Osteocyte (in vitro differentiated cells): ENCODE data around the gene ASAP2. TPM values are rescaled to one million over a fixed set of nuclear protein-coding genes. Genes with fewer than 3 reads are reported as not detected.

Experiments
- DNase-seq: peaks from one replicate; pipeline ENCODE4 v3.0.0; 2021; ENCODE audit warnings: mixed read lengths; ENCODE audit not compliant: unreplicated experiment; ENCODE audit errors: extremely low spot score
- H3K27ac Mint-ChIP-seq: one replicate; pipeline ENCODE4 v1.8.0; 2021; ENCODE audit warnings: mild to moderate bottlenecking, mixed read lengths; ENCODE audit not compliant: unreplicated experiment
- H3K27me3 Mint-ChIP-seq: one replicate; pipeline ENCODE4 v1.8.0; 2021; ENCODE audit warnings: mixed read lengths; ENCODE audit not compliant: unreplicated experiment
- H3K36me3 Mint-ChIP-seq: one replicate; pipeline ENCODE4 v1.8.0; 2021; ENCODE audit warnings: mixed read lengths; ENCODE audit not compliant: unreplicated experiment
- H3K4me1 Mint-ChIP-seq: one replicate; pipeline ENCODE4 v1.8.0; 2021; ENCODE audit warnings: mixed read lengths; ENCODE audit not compliant: unreplicated experiment
- H3K4me3 Mint-ChIP-seq: one replicate; pipeline ENCODE4 v1.8.0; 2021; ENCODE audit warnings: mild to moderate bottlenecking, moderate library complexity, mixed read lengths; ENCODE audit not compliant: unreplicated experiment
- H3K9me3 Mint-ChIP-seq: one replicate; pipeline ENCODE4 v1.8.0; 2021; ENCODE audit warnings: mixed read lengths; ENCODE audit not compliant: unreplicated experiment
- total RNA-seq: library from RNA; stranded (reverse); gene quantifications from 2 replicates; pipeline ENCODE4 v1.2.1, GENCODE V29; 2021
- TF ChIP-seq, protein P1 (sequence below): fragments of 200-600 bp; sonication (generic); IDR thresholded peaks from 2 replicates; pipeline ENCODE4 v1.5.0; 2021; ENCODE audit warnings: antibody characterized with exemption, mild to moderate bottlenecking, moderate library complexity

ASAP2 gene
- total RNA-seq, 1 donor from 2014 or later: 91.0 TPM

DNA sequence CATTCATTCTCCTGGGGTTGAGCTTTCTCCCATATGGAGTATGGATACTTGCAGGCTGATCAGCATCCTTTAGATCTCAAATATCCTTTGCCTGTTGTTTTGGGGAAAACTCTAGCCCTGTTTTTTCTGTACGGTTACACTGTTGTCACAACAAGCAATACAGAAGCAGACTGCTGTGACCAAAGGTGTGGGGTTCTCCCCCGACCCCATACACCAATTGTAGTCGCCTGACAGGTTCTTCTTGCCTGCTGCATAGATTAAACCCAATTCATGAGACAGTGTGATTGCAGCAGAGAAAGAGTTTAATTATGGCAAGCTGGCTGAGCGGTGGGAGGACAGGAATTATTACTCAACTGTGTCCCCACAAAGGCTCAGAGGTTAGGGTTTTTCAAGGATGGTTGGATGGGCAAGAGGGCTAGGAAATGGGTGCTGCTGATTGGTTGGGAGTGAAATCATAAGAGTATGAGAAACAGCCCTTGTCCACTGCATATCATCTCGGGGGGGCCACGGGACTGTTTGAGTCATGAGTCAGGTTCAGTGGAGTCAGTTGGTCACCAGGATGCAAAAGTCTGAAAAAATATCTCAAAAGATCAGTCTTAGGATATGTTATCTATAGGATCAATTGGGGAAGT, 176.1 kb downstream of the ASAP2 start:
- Mint-ChIP-seq H3K9me3 (no peaks in the 10 kb centered on the region), H3K36me3 (peaks cover 50% of the 10 kb centered on the region), H3K4me1 (peaks cover 28% of the 10 kb centered on the region), H3K4me3 (no peak overlapping the region), H3K27me3 (no peaks in the 10 kb centered on the region), H3K27ac (peak overlapping the region; percentile 38)
- no peak for DNase-seq
- TF ChIP-seq, protein P1, sequence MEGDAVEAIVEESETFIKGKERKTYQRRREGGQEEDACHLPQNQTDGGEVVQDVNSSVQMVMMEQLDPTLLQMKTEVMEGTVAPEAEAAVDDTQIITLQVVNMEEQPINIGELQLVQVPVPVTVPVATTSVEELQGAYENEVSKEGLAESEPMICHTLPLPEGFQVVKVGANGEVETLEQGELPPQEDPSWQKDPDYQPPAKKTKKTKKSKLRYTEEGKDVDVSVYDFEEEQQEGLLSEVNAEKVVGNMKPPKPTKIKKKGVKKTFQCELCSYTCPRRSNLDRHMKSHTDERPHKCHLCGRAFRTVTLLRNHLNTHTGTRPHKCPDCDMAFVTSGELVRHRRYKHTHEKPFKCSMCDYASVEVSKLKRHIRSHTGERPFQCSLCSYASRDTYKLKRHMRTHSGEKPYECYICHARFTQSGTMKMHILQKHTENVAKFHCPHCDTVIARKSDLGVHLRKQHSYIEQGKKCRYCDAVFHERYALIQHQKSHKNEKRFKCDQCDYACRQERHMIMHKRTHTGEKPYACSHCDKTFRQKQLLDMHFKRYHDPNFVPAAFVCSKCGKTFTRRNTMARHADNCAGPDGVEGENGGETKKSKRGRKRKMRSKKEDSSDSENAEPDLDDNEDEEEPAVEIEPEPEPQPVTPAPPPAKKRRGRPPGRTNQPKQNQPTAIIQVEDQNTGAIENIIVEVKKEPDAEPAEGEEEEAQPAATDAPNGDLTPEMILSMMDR: no peak

DNA sequence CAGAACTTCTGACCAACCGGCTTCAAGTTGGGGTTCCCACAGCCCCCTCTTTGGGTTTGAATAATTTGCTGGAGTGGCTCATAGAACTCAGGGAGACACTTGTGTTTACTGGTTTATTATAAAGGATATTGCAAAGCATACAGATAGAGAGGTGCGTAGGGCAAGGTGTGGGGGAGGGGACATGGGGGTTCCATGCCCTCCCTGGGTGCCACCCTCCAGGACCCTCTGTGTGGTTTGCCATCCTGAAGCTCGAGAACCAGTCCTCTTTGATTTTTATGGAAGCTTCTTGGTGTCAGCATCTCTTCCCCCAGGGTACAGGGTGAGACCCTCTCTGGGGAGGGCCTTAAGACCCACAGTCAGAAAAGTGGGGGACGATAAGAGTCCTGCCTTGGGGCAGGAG, 177.9 kb downstream of the ASAP2 start:
- no peak overlapping the region for H3K27ac Mint-ChIP-seq
- DNase-seq: no peak
- peaks cover 14% of the 10 kb centered on the region for H3K4me1 Mint-ChIP-seq
- TF ChIP-seq, protein P1: no peak
- H3K36me3 Mint-ChIP-seq: peaks cover 50% of the 10 kb centered on the region
- no peak overlapping the region for H3K4me3 Mint-ChIP-seq
- H3K27me3 Mint-ChIP-seq: no peaks in the 10 kb centered on the region
- H3K9me3 Mint-ChIP-seq: no peaks in the 10 kb centered on the region

DNA sequence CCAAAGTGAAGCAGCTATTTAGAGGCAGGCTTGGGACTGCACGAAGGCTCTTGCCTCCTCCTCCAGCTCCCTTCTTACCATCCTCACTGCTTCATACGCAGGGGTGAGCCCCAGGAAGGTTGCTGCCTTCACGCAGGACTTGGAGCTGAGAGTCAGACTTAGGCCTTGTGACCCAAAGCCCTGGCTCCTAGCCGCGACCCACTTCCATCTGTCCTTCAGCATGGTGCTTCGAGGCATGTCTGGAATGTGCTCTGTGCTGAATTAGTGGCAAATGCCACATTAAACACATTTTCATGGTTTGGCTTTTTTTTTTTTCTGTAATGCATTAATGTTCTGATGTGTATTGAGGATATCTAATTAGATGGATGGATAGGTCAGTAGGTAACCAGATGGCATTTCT, 179.2 kb downstream of the ASAP2 start:
- H3K9me3 Mint-ChIP-seq: no peaks in the 10 kb centered on the region
- no peak overlapping the region for H3K4me3 Mint-ChIP-seq
- DNase-seq: no peak
- H3K36me3 Mint-ChIP-seq: peaks cover 59% of the 10 kb centered on the region
- TF ChIP-seq, protein P1: no peak
- no peak overlapping the region for H3K27ac Mint-ChIP-seq
- no peaks in the 10 kb centered on the region for H3K27me3 Mint-ChIP-seq
- peaks cover 15% of the 10 kb centered on the region for H3K4me1 Mint-ChIP-seq

DNA sequence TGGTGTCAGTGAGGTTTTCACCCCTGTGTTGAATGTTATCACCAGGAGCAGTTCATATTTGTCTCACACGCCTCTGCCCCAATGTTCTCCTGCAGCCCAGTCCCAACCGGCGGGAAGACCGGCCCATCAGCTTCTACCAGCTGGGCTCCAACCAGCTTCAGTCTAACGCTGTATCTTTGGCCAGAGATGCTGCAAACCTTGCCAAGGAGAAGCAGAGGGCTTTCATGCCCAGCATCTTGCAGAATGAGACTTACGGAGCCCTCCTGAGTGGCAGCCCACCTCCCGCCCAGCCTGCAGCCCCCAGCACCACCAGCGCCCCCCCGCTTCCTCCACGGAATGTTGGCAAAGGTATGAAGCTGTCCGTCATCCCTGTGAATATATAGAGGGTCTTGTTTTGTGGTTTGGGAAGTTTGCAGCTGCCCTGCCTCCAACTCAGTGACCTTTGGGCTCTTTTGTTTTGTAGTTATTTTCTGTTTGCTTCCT, 181.6 kb downstream of the ASAP2 start:
- Mint-ChIP-seq H3K27me3 (no peaks in the 10 kb centered on the region), H3K9me3 (no peaks in the 10 kb centered on the region), H3K4me1 (peaks cover 23% of the 10 kb centered on the region), H3K4me3 (no peak overlapping the region), H3K36me3 (peaks cover 50% of the 10 kb centered on the region), H3K27ac (peak overlapping the region; percentile 47)
- TF ChIP-seq, protein P1: no peak
- no peak for DNase-seq

DNA sequence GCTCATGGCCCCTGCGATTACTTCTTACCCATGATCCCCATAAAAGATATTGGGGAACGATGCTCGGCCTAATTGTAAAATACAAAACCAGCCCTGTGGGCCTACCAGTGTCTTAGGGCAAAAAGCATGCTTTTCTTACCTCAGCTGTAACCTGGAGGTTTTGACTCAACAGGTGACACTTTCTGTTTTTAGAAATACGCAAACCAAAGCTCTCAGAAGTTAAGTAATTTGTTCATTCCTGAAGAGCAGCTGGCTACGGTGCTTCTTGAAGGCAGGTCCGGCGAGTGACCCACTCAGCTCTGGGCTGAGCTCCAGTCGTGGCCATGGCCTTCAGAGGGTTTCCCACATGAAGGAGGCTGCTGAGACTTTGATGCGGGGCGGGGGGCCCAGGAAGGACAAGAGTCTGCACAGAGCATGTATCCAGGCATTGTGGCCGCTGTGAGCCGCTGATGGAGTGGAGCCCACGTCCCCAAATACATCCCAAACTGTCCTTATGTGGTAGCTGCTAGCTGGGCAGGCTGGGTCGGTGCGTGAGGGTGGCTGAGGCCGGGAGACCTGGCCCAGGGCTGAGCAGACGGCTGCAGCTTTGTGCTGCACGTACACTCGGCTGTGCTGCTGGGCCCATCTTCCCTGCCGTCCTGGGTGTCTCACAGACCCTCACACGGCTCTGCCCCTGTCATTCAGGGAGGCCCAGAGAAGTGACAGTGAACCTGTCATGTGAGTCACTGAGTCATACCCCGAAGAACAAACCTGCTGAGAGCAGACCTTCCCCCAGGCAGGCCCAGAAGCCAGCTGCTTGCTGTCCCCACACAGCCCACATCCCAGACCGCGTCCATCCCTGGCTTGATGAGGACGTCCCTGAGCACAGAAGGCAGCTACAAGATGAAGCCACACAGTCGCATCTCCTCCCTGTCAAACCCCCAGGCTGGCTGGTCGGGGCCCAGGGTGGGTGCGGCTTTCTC, 182.6 kb downstream of the ASAP2 start:
- Mint-ChIP-seq H3K36me3 (peaks cover 45% of the 10 kb centered on the region), H3K4me3 (no peak overlapping the region), H3K9me3 (no peaks in the 10 kb centered on the region), H3K27me3 (no peaks in the 10 kb centered on the region), H3K4me1 (peaks cover 31% of the 10 kb centered on the region), H3K27ac (peak overlapping the region; percentile 47)
- TF ChIP-seq, protein P1: no peak
- no peak for DNase-seq
